Effector memory CD4-positive, alpha-beta T cell (primary cell): ENCODE measurements around the gene ADSL.

Experiments
- DNase-seq, 3 donors: peaks; one replicate each; pipeline ENCODE4 v3.0.0-alpha.2; 2020
- H3K27ac ChIP-seq: 2 replicates; pipeline ENCODE4 v1.7.0; 2013; ENCODE audit warnings: mild to moderate bottlenecking, low read length, moderate library complexity; ENCODE audit not compliant: insufficient read depth, poor library complexity, severe bottlenecking
- H3K27me3 ChIP-seq: replicated peaks from 2 replicates; pipeline ENCODE4 v1.7.0; 2013; ENCODE audit warnings: mild to moderate bottlenecking, low read length; ENCODE audit not compliant: insufficient read depth, control insufficient read depth, poor library complexity, severe bottlenecking
- H3K36me3 ChIP-seq: 2 replicates; pipeline ENCODE4 v1.7.0; 2013; ENCODE audit warnings: mild to moderate bottlenecking, low read length, moderate library complexity; ENCODE audit not compliant: control insufficient read depth, insufficient read depth
- H3K4me1 ChIP-seq: 2 replicates; pipeline ENCODE4 v1.7.0; 2013; ENCODE audit warnings: low read length, mild to moderate bottlenecking; ENCODE audit not compliant: control insufficient read depth, insufficient read depth, poor library complexity, severe bottlenecking
- H3K4me3 ChIP-seq: 2 replicates; pipeline ENCODE4 v1.7.0; 2013; ENCODE audit warnings: low read length, low read depth, mild to moderate bottlenecking; ENCODE audit not compliant: insufficient read depth, poor library complexity, severe bottlenecking
- H3K9me3 ChIP-seq: 2 replicates; pipeline ENCODE4 v1.7.0; 2013; ENCODE audit warnings: mild to moderate bottlenecking, low read length, moderate library complexity; ENCODE audit not compliant: control insufficient read depth

ADSL gene

GRCh38 chr22:40414838-40415505, 68.7 kb downstream of the ADSL start:
- peaks cover 64% of the 10 kb centered on the region for H3K36me3 ChIP-seq

GRCh38 chr22:40415531-40416266, 69.4 kb downstream of the ADSL start:
- no peak for DNase-seq
- H3K4me3 ChIP-seq, result no peak overlapping the region
- H3K4me1 ChIP-seq, result peaks cover 8% of the 10 kb centered on the region
- H3K27me3 ChIP-seq, result no peaks in the 10 kb centered on the region
- peak overlapping the region; percentile 8 for H3K27ac ChIP-seq
- peaks cover 64% of the 10 kb centered on the region for H3K36me3 ChIP-seq
- H3K9me3 ChIP-seq, result no peaks in the 10 kb centered on the region

More at GRCh38 chr22:40414838-40415505, 68.7 kb downstream of the ADSL start:
- Histone ChIP-seq H3K9me3 (no peaks in the 10 kb centered on the region), H3K27me3 (no peaks in the 10 kb centered on the region), H3K4me1 (peaks cover 8% of the 10 kb centered on the region), H3K27ac (no peak overlapping the region), H3K4me3 (no peak overlapping the region)
- no peak for DNase-seq

- peak overlapping the region; percentile 8 for H3K27ac ChIP-seq
- no peaks in the 10 kb centered on the region for H3K9me3 ChIP-seq
- H3K4me3 ChIP-seq, result no peak overlapping the region
- peaks cover 8% of the 10 kb centered on the region for H3K4me1 ChIP-seq
- H3K36me3 ChIP-seq, result peaks cover 64% of the 10 kb centered on the region
- DNase-seq, result no peak
- H3K27me3 ChIP-seq, result no peaks in the 10 kb centered on the region
These were observed 69.9 kb downstream of the ADSL start for GRCh38 chr22:40416267-40416570.

GRCh38 chr22:40416636-40417035, 70.3 kb downstream of the ADSL start:
- Histone ChIP-seq H3K4me1 (peaks cover 8% of the 10 kb centered on the region), H3K27ac (no peak overlapping the region), H3K4me3 (no peak overlapping the region), H3K9me3 (no peaks in the 10 kb centered on the region), H3K36me3 (peaks cover 64% of the 10 kb centered on the region), H3K27me3 (no peaks in the 10 kb centered on the region)
- DNase-seq, result no peak

GRCh38 chr22:40417041-40417440, 70.7 kb downstream of the ADSL start:
- H3K36me3 ChIP-seq, result peaks cover 65% of the 10 kb centered on the region
- no peak overlapping the region for H3K27ac ChIP-seq
- peaks cover 8% of the 10 kb centered on the region for H3K4me1 ChIP-seq
- no peaks in the 10 kb centered on the region for H3K9me3 ChIP-seq
- H3K4me3 ChIP-seq, result no peak overlapping the region
- H3K27me3 ChIP-seq, result no peaks in the 10 kb centered on the region
- no peak for DNase-seq

- no peak for DNase-seq
- Histone ChIP-seq H3K4me3 (no peak overlapping the region), H3K36me3 (peaks cover 73% of the 10 kb centered on the region), H3K9me3 (no peaks in the 10 kb centered on the region), H3K27ac (no peak overlapping the region), H3K27me3 (no peaks in the 10 kb centered on the region), H3K4me1 (peaks cover 8% of the 10 kb centered on the region)
These were observed 71.6 kb downstream of the ADSL start for GRCh38 chr22:40417881-40418280.

- DNase-seq, result no peak
- Histone ChIP-seq H3K27me3 (no peaks in the 10 kb centered on the region), H3K9me3 (no peaks in the 10 kb centered on the region), H3K27ac (no peak overlapping the region), H3K4me3 (no peak overlapping the region), H3K36me3 (peaks cover 80% of the 10 kb centered on the region), H3K4me1 (peaks cover 8% of the 10 kb centered on the region)
These were observed 72.3 kb downstream of the ADSL start for GRCh38 chr22:40418366-40419201.

- peaks cover 87% of the 10 kb centered on the region for H3K36me3 ChIP-seq
- H3K27ac ChIP-seq, result no peak overlapping the region
- H3K9me3 ChIP-seq, result no peaks in the 10 kb centered on the region
These were observed 73.4 kb downstream of the ADSL start for GRCh38 chr22:40419718-40420117.

GRCh38 chr22:40420341-40421081, 74.2 kb downstream of the ADSL start:
- no peaks in the 10 kb centered on the region for H3K9me3 ChIP-seq
- no peak overlapping the region for H3K4me3 ChIP-seq
- DNase-seq, result no peak
- H3K27ac ChIP-seq, result no peak overlapping the region
- peaks cover 95% of the 10 kb centered on the region for H3K36me3 ChIP-seq
- H3K27me3 ChIP-seq, result no peaks in the 10 kb centered on the region
- peaks cover 5% of the 10 kb centered on the region for H3K4me1 ChIP-seq

More at GRCh38 chr22:40419718-40420117, 73.4 kb downstream of the ADSL start:
- no peak for DNase-seq
- H3K27me3 ChIP-seq, result no peaks in the 10 kb centered on the region
- H3K4me3 ChIP-seq, result no peak overlapping the region
- H3K4me1 ChIP-seq, result peaks cover 8% of the 10 kb centered on the region
